NB4 (cell line): ENCODE results near the gene HYAL1.

ENCODE experiments used
- CTCF ChIP-seq: IDR thresholded peaks from one replicate; pipeline ENCODE4 v1.5.1; 2012; ENCODE audit warnings: low read depth, low read length
- MAX ChIP-seq: IDR thresholded peaks from 2 replicates; pipeline ENCODE4 v1.6.1; 2011; ENCODE audit warnings: low read depth, low read length
- POLR2A ChIP-seq: IDR thresholded peaks from 2 replicates; pipeline ENCODE4 v1.6.1; 2011; ENCODE audit warnings: mild to moderate bottlenecking; ENCODE audit not compliant: insufficient read length; ENCODE audit errors: extremely low read depth

- no peak for TF ChIP-seq CTCF
- TF ChIP-seq POLR2A = no peak
- no peak for TF ChIP-seq MAX
Observed at GRCh38 chr3:50266017-50266416, 37.4 kb downstream of the HYAL1 start.
